ENCODE measurements around the gene EIF4G3.
"Not testable (repeated sequence)": the region's sequence is repeated elsewhere in the genome, so short reads cannot be mapped to it uniquely, and the experiment has no call there.

- TF ChIP-seq, protein P1, sequence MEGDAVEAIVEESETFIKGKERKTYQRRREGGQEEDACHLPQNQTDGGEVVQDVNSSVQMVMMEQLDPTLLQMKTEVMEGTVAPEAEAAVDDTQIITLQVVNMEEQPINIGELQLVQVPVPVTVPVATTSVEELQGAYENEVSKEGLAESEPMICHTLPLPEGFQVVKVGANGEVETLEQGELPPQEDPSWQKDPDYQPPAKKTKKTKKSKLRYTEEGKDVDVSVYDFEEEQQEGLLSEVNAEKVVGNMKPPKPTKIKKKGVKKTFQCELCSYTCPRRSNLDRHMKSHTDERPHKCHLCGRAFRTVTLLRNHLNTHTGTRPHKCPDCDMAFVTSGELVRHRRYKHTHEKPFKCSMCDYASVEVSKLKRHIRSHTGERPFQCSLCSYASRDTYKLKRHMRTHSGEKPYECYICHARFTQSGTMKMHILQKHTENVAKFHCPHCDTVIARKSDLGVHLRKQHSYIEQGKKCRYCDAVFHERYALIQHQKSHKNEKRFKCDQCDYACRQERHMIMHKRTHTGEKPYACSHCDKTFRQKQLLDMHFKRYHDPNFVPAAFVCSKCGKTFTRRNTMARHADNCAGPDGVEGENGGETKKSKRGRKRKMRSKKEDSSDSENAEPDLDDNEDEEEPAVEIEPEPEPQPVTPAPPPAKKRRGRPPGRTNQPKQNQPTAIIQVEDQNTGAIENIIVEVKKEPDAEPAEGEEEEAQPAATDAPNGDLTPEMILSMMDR (IDR thresholded peaks at IDR 0.05) = not testable (repeated sequence)
- TF ChIP-seq POLR2A, EP300 (IDR thresholded peaks at IDR 0.05): not testable (repeated sequence)
These were observed 5.9 kb downstream of the EIF4G3 start for GRCh38 chr1:21170837-21171236.
